ENCODE results near the gene PTGER3. TPM values are rescaled to one million over a fixed set of nuclear protein-coding genes. Genes with fewer than 3 reads are reported as not detected.
"Not testable (repeated sequence)": the region's sequence is repeated elsewhere in the genome, so short reads cannot be mapped to it uniquely, and the experiment has no call there.

The PTGER3 gene
- total RNA-seq, 1 donor = 0.86 TPM

DNA sequence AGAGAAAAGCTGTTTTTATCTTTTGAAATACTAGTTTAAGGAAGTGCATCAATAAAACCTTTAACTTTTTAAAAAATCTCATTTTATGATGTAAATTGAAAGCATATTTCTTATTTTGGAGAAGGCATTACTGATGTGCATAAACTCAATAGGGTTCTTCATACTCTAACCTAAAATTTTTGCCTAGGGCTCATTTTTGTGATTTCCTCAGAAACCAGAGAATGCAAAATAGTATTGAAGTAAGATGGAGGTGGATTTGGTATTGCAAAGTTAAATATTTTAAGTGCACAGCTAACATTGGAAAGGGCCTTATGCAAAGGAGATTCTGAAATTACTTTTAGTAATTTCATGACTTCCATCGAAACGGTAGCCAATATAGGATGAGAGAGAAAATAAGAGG lies 101.9 kb downstream of the PTGER3 start:
- no peak for DNase-seq (ENCODE audit: low read depth)
- no peak overlapping the region for H3K4me3 ChIP-seq (ENCODE audit: low read depth, low read length)
- TF ChIP-seq, protein P1, sequence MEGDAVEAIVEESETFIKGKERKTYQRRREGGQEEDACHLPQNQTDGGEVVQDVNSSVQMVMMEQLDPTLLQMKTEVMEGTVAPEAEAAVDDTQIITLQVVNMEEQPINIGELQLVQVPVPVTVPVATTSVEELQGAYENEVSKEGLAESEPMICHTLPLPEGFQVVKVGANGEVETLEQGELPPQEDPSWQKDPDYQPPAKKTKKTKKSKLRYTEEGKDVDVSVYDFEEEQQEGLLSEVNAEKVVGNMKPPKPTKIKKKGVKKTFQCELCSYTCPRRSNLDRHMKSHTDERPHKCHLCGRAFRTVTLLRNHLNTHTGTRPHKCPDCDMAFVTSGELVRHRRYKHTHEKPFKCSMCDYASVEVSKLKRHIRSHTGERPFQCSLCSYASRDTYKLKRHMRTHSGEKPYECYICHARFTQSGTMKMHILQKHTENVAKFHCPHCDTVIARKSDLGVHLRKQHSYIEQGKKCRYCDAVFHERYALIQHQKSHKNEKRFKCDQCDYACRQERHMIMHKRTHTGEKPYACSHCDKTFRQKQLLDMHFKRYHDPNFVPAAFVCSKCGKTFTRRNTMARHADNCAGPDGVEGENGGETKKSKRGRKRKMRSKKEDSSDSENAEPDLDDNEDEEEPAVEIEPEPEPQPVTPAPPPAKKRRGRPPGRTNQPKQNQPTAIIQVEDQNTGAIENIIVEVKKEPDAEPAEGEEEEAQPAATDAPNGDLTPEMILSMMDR (IDR thresholded peaks at IDR 0.05; ENCODE audit: insufficient read depth, low read depth, low read length) = no peak

DNA sequence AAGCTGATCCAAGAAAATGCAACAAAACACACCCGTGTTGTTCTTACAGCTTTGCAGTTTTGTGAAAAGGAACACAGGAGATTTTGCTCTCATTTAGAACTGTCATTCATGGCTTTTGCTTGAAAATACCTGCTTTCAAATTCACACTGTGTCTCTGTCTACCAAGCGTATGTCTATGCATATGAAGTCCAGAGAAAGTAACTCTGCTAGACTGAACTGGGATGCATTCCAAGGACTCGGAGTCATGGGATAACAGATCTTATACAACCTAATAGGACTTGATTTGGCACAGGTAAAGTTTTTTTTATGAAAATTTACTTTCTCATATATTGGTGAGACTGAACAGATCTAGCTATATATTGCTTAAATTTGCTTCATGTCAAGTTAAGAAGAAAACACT lies 102.4 kb downstream of the PTGER3 start:
- TF ChIP-seq, protein P1 (IDR thresholded peaks at IDR 0.05; ENCODE audit: insufficient read depth, low read depth, low read length) = no peak
- no peak for DNase-seq (ENCODE audit: low read depth)
- no peak overlapping the region for H3K4me3 ChIP-seq (ENCODE audit: low read depth, low read length)

DNA sequence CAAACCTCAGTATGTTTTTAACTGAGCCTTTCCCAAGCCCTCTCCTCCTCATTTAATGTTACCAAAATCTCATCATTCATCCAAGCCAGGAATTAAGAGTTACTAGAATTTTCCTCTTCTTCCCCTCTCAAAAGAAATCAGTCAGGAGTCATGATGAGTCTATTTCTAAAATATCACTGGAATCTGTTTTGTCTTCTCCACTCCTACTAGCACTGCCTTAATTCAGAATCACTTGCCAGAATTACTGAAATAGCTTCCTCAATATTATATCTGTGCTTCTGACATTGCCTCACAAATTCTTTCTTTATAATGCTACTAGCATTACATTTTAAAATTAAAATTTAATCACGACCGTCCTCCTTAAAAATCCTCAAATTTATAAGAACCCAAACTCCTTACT lies 106.1 kb downstream of the PTGER3 start:
- DNase-seq (ENCODE audit: low read depth) = no peak
- H3K4me3 ChIP-seq (ENCODE audit: low read depth, low read length) = no peak overlapping the region
- TF ChIP-seq, protein P1 (IDR thresholded peaks at IDR 0.05; ENCODE audit: insufficient read depth, low read depth, low read length) = no peak

DNA sequence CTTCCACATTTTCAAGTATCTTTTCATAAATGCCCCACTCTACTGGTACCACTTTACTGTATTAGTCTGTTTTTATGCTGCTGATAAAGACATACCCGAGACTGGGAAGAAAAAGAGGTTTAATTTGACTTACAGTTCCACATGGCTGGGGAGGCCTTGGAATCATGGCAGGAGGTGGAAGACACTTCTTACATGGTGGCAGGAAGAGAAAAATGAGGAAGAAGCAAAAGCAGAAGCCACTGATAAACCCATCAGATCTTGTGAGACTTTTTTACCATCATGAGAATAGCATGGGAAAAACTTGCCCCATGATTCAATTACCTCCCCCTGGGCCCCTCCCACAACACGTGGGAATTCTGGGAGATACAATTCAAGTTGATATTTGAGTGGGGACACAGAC lies 107.2 kb downstream of the PTGER3 start:
- not testable (repeated sequence) for DNase-seq (ENCODE audit: low read depth); H3K4me3 ChIP-seq (ENCODE audit: low read depth, low read length)

DNA sequence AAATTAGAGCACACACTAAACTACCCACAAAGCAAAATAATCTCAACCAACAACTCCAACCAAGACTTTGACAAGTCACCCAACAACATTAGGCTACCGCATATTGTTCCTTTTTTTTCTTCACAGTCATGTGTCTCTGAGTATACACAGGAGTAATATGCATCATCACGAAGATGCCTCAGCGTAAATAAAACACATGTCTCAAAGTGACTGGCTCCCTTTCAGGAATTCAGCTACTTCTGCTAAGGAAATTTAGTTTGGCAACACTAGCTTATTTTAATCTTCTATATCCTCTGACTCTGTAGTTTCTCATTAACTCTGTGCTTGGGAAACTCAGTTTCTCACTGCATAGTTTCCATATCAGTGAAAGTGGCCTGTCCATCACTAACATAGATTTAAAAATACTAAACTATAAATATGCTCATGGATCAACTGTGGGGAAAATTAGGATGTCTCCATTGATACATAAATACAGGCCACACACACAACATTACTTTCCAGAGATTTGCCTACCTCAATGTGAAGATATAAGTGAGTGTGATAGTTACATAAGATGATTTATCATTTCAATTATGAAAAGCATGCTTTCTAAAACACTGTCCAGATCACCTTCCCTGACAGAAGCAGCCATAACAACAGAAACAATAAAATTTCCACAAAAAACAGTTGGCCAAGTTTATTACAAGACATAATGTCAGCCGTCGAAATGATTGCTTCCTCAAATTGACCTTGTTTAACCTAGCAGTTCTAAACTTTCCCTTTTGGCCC lies 113.2 kb downstream of the PTGER3 start:
- DNase-seq (ENCODE audit: low read depth) = peak; percentile 60
- H3K4me3 ChIP-seq (ENCODE audit: low read depth, low read length) = no peak overlapping the region
- TF ChIP-seq, protein P1 (IDR thresholded peaks at IDR 0.05; ENCODE audit: insufficient read depth, low read depth, low read length) = no peak

DNA sequence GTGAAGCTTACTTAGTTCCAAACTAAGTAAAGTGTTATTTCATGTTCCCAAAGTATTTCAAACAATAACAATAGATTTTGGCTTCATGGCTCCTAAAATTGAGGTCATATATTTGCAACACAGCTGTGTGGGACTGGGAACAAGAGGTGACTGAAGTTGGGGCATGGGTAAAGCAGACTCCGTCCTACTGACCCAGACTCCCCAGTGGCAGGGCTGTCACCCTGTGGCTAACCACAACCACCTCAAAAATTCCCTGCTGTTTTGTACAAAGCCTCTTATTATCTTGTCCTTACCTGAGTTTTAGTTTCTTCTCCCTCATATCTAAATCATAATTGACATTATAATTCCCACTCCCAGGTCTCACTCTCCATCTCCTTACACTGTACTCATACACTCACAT lies 117.6 kb downstream of the PTGER3 start:
- TF ChIP-seq, protein P1 (IDR thresholded peaks at IDR 0.05; ENCODE audit: insufficient read depth, low read depth, low read length) = no peak
- no peak overlapping the region for H3K4me3 ChIP-seq (ENCODE audit: low read depth, low read length)
- no peak for DNase-seq (ENCODE audit: low read depth)

DNA sequence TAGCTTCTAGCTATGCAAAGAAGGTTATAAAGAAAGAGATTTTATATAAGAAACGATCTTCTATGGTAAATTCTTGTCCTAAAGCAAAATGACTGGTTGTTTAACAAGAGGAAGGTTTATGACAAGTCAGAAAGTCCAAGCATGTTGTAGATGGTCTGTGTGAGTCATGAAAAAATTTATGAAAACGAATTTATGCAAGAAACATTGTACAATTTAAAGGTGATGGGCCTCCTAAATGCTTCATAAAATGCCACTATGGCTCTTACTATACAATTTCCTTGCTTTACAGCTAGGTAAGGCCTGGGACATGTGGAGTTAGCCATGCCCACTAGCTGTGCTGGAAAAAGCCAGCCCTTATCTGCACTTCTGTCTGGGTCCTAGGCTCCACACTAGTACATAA lies 125.4 kb downstream of the PTGER3 start:
- TF ChIP-seq, protein P1 (IDR thresholded peaks at IDR 0.05; ENCODE audit: insufficient read depth, low read depth, low read length) = no peak
- no peak for DNase-seq (ENCODE audit: low read depth)
- no peak overlapping the region for H3K4me3 ChIP-seq (ENCODE audit: low read depth, low read length)

Small RNA genes within 50 kb of the gene (small RNA-seq; reads per million reads assigned to genes)
- 61.8 reads per million, percentile 96 among the genes with 10 or more reads in this experiment for gene MIR186

Other genes with a start within 250 kb of the PTGER3 start
- 23.8 and 47.1 TPM in 2 replicates for gene ZRANB2, start 33.2 kb upstream of the PTGER3 start, total RNA-seq

Data from fibroblast of villous mesenchyme (primary cell).